GM04503 (cell line): ENCODE measurements around the gene EXOSC5.
"Not testable (repeated sequence)": the region's sequence is repeated elsewhere in the genome, so short reads cannot be mapped to it uniquely, and the experiment has no call there.

Experiments used
- DNase-seq: peaks from one replicate; pipeline ENCODE4 v3.0.0-alpha.2; 2012; ENCODE audit warnings: low read depth

Gene EXOSC5

GRCh38 chr19:41426116-41426841 lies 29.1 kb upstream of the EXOSC5 start:
- DNase-seq = no peak

GRCh38 chr19:41425174-41426115 lies 28.3 kb upstream of the EXOSC5 start:
- DNase-seq = no peak

GRCh38 chr19:41424335-41425173 lies 27.4 kb upstream of the EXOSC5 start:
- no peak for DNase-seq

- no peak for DNase-seq
Observed at GRCh38 chr19:41422955-41423354, 25.8 kb upstream of the EXOSC5 start.

- DNase-seq = no peak
Observed at GRCh38 chr19:41422456-41422855, 25.3 kb upstream of the EXOSC5 start.

GRCh38 chr19:41421973-41422372 lies 24.8 kb upstream of the EXOSC5 start:
- DNase-seq = no peak

- no peak for DNase-seq
Observed at GRCh38 chr19:41421314-41421713, 24.2 kb upstream of the EXOSC5 start.

- no peak for DNase-seq
Observed at GRCh38 chr19:41420101-41420880, 23.1 kb upstream of the EXOSC5 start.

GRCh38 chr19:41416194-41416674 lies 19.1 kb upstream of the EXOSC5 start:
- no peak for DNase-seq

- no peak for DNase-seq
Observed at GRCh38 chr19:41415154-41415571, 18.0 kb upstream of the EXOSC5 start.

GRCh38 chr19:41414461-41414860 lies 17.3 kb upstream of the EXOSC5 start:
- no peak for DNase-seq

GRCh38 chr19:41413947-41414346 lies 16.8 kb upstream of the EXOSC5 start:
- no peak for DNase-seq

GRCh38 chr19:41412953-41413352 lies 15.8 kb upstream of the EXOSC5 start:
- DNase-seq = no peak

- no peak for DNase-seq
Observed at GRCh38 chr19:41411968-41412265, 14.8 kb upstream of the EXOSC5 start.

- no peak for DNase-seq
Observed at GRCh38 chr19:41411100-41411967, 14.2 kb upstream of the EXOSC5 start.

GRCh38 chr19:41410336-41411054 lies 13.3 kb upstream of the EXOSC5 start:
- DNase-seq = no peak

GRCh38 chr19:41409288-41409687 lies 12.1 kb upstream of the EXOSC5 start:
- DNase-seq = no peak

- not testable (repeated sequence) for DNase-seq
Observed at GRCh38 chr19:41408846-41409245, 11.7 kb upstream of the EXOSC5 start.

GRCh38 chr19:41408256-41408655 lies 11.1 kb upstream of the EXOSC5 start:
- DNase-seq = no peak

- DNase-seq = no peak
Observed at GRCh38 chr19:41407271-41407670, 10.1 kb upstream of the EXOSC5 start.
